Stimulated activated CD8-positive, alpha-beta memory T cell treated with anti-CD3 and anti-CD28 coated beads, Interleukin-7, amount 100 ng/mL, for 48 hours (primary cell): Measurements from ENCODE around the gene AHRR.
A peak's percentile ranks its signal among the peaks of the same experiment; 100 is the strongest.
"Not testable (repeated sequence)": the region's sequence is repeated elsewhere in the genome, so short reads cannot be mapped to it uniquely, and the experiment has no call there.

Experiments used
- DNase-seq, 2 donors: peaks; one replicate each; pipeline ENCODE4 v3.0.0-alpha.2; 2020; ENCODE audit warnings: low read depth in 1 of 2; ENCODE audit errors: extremely low read depth in 1 of 2

The AHRR gene

GRCh38 chr5:375921-376798, 54.6 kb downstream of the AHRR start:
- DNase-seq: no peak

GRCh38 chr5:376799-377325, 55.3 kb downstream of the AHRR start:
- no peak for DNase-seq

GRCh38 chr5:377326-377981, 55.9 kb downstream of the AHRR start:
- no peak for DNase-seq

DNA sequence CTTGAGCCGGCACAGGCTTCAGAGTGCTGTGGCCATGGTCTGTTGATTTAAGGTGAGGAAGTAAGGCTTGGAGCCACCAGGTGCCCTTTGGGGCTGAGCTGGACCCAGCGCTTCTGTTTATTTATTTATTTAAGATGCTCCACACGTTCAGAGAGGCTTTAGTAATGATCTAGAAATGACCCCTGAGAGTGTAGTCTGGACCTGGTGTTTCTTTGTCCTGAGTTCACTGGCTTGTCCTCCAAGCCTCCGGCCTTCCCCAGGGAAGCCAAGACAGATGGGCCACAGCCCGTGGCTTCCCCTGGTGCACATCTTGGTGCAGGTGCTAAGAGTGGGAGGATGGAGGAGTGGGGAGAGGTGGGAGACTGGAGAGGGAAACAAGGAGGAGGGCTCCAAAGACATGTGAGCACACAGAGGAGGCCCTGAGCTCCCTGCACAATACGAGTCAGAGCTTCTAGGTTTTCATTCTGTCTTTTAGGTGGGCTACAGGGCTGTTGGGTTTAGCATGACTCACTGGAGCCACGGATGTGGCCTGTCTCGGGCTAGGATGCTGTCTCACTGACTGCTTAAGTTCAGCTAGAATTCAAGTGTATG, 56.9 kb downstream of the AHRR start:
- peak in 1 of 2 donors; percentile 60 for DNase-seq

- DNase-seq: no peak
These were observed 57.6 kb downstream of the AHRR start for GRCh38 chr5:378976-379742.

GRCh38 chr5:380701-381309, 59.3 kb downstream of the AHRR start:
- no peak for DNase-seq

DNA sequence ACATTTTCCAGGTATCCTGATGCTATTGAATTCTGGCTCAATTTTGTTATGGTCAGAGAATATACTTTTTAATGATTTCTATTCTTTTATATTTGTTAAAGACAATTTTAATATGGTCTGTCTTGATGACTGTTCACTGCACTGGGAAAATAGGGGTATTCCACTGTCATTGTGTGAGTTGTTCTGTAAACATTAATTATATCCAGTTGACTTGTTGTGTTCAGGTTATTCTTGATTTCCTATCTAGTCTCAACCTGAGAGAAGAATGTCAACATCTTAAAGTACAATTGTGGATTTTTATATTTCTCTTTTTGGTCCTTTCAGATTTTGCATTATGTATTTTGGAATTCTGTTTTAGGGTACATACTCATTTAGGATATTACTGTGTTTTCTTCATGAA, 61.6 kb downstream of the AHRR start:
- no peak for DNase-seq

GRCh38 chr5:383621-384020, 62.1 kb downstream of the AHRR start:
- DNase-seq: no peak

DNA sequence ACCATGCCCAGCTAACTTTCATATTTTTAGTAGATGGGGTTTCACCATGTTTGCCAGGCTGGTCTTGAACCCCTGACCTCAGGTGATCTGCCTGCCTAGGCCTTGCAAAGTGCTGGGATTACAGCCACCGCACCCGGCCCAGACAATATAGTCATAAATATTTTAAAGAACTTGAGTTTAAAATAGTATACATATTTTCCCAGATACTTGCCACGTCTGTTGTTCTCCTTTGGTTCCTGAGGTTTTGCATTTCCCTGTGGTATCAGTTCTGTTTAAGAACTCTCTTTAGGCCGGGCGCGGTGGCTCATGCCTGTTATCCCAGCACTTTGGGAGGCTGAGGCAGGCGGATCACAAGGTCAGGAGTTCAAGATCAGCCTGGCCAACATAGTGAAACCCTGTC, 63.1 kb downstream of the AHRR start:
- not testable (repeated sequence) for DNase-seq

DNA sequence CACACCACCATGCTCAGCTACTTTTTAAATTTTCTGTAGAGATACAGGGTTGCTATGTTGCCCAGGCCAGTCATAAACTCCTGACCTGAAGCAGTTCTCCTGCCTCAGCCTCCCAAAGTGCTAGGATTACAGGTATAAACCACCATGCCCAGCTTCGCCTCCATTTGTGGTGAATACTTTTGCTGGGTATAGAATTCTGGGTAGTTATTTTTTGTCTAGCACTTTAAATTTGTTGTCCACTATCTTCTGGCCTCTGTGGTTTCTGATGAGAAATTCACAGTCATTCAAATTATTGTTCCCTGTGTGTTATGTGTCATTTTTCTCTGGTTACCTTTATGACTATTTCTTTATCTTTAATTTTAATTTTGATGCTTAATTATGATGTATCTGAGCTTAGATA, 63.8 kb downstream of the AHRR start:
- DNase-seq: no peak

- no peak for DNase-seq
These were observed 65.2 kb downstream of the AHRR start for GRCh38 chr5:386432-387341.

- DNase-seq: no peak
These were observed 66.2 kb downstream of the AHRR start for GRCh38 chr5:387491-388265.

DNA sequence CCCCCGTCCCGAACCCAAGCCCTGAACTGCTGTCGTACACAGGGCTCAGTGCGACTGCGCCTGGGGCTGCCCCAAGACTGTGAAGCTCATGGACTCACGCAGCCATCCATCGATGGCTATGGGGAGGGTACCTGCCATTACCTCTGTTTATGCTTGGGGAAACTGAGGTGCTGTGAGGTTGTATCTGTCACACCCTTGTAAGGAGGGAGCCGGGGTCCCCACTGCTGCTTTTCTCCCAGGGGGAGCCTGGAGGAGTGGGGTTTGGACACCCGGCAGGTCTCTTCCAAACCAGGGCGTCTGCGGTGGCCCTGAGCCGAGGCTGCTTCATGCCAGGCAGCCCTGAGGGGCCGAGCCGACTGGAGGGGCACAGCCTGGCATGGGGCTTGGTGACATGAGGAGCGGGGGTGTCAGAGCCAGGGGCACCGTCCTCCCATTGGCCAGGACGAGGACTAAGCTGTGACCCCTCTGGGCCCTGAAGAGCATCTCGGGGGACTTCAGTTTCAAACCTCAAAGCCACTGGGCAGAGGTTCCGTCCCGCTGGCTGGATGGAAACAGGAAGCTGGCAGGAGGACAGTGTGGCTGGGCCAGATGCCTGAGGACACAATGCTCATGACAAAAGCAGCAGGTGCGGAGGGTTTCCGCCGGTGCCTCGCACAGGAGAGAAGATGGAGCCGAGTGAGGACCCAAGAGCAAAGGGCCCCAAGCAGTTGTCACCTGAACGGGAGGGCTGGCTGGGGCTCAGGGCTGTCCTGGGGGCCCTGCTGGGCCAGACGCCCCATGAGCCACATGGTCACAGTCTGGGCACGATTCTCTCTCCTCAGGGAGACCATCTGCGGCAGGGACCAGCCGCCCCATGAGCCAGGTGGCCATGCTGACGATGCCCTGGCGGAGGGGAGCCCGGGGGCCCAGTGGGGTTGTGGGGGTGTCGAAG, 67.0 kb downstream of the AHRR start:
- DNase-seq: no peak

DNA sequence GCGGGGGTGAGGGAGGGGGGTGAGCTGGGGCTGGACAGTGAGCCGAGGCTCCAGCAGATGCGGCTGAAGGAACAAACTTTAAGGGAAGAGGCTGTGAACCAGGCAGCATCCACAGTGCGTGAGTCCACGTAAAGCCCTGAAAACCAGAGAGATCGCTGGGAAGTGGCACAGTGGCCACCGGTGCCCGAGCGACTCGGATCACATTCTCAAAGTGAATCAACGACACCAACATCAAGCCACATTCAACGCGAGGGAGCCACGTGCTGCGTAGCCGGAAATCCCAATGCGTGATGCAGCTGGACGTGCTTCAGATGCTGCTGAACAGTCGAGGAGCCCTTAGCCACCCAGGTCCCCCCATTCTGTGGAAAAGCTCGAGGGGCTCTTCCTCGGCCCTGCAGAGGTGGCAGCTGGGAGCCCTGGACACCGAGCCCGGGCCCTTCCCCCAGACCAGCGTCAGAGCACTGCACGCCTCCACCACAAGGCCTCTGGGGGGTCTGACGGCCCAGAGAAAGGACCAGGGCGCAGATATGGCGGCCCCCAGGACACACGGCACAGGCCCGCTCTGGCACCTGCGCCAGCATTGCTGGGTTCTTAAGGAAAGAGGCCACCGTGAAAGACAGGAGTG, 67.8 kb downstream of the AHRR start:
- no peak for DNase-seq

DNA sequence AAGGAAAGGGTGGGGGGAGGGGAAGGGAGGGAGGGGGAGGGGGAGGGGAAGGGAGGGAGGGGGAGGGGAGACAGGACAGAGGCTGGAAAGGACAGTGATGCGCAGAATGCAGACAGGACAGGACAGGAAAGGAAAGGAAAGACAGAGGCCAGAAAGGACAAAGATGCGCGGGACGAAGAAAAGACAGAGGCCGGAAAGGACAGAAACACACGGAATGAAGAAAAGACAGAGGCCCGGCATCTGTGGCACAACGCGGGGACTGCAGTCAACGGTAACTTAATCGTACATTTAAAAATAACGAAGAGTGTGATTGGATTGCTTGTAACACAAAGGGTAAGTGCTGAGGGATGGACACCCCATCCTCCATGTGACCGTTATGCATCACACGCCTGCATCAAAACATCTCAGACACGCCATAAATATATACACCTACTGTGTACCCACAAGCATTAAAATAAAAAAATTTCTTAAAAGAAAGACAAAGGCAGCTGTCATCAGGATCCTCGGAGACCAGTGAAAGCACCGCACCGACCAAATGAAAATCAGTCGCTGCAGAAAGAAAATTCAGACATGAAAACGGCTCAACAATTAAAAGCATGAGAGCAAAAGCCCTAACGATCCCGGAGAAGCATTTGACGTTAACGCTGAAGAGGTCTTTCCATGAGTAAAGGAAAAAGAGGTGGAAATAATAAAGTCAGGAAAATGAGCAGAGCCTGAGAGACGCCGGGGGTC, 68.5 kb downstream of the AHRR start:
- no peak for DNase-seq

GRCh38 chr5:390623-391491, 69.3 kb downstream of the AHRR start:
- no peak for DNase-seq
